NCI-H446 treated with DMSO at 0.1 percent for 48 hours (cell line): ENCODE measurements around the gene HEYL.
"Not testable (repeated sequence)": the region's sequence is repeated elsewhere in the genome, so short reads cannot be mapped to it uniquely, and the experiment has no call there.

ENCODE experiments used
- DNase-seq: peaks from one replicate; lab custom pipeline; 2025; lab: John Stamatoyannopoulos, UW

HEYL gene

DNA sequence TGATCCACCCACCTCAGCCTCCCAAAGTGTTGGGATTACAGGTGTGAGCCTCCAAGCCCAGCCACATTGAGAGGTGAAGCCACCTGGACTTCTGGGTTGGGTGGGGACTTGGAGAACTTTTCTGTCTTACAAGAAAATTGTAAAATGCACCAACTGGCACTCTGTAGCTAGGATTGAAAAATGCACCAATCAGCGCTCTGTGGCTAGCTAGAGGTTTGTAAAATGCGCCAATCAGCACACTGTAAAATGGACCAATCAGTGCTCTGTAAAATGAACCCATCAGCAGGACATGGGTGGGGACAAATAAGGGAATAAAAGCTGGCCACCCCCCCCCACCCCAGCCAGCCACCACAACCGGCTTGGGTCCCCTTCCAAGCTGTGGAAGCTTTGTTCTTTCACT lies 35.8 kb downstream of the HEYL start:
- DNase-seq = not testable (repeated sequence)

- not testable (repeated sequence) for DNase-seq
Measured at GRCh38 chr1:39601667-39602255, 37.7 kb downstream of the HEYL start.

DNA sequence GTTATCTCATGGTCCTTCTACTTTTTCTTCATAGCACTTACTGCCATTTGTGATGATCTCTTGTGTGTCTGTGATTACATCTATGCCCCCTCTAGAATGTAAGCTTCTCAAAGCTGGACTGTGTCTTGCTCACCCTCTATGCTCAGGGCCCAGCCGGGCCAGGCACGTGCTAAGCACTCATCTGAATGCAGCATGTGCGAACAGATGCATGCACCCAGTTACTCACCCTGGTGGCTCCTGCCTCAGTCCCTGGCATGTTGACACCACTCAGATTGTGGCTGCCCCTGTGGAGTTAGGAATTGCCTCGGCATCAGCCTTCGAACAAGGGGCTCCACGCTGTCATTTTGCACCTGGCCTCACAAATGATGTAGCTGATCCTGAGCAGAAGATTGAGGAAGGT lies 43.3 kb downstream of the HEYL start:
- DNase-seq = no peak

DNA sequence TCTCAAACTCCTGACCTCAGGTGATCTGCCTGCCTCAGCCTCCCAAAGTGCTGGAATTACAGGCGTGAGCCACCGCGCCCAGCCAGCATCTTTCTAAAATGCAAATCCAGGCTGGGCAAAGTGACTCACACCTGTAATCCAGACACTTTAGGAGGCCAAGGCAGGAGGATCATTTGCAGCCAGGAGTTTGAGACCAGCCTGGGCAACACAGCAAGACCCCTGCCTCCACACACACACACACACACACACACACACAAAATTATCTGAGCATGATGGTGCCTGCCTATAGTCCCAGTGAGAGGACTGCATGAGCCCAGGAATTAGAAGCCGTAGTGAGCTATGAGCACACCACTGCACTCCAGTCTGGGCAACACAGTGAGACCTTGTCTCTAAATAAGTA lies 46.1 kb downstream of the HEYL start:
- no peak for DNase-seq

- no peak for DNase-seq
Measured at GRCh38 chr1:39592069-39592468, 47.4 kb downstream of the HEYL start.

- no peak for DNase-seq
Measured at GRCh38 chr1:39590546-39590945, 48.9 kb downstream of the HEYL start.

DNA sequence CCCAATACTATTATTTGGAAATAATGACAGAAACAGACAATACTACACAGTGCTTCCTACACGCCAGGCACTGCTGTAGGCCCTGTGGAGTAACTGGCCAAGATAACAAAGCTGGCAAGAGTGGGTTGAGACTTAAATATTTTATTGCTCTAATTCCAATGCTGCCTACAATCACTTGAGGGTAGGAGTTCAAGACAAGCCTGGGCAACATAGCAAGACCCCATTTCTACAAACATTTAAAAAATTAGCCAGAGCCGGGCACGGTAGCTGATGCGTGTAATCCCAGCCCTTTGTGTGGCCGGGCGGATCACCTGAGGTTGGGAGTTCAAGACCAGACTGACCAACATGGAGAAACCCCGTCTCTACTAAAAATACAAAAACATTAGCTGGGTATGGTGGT lies 53.5 kb downstream of the HEYL start:
- DNase-seq = no peak

GRCh38 chr1:39576016-39576657 lies 63.3 kb downstream of the HEYL start:
- no peak for DNase-seq

GRCh38 chr1:39575191-39576015 lies 64.0 kb downstream of the HEYL start:
- no peak for DNase-seq

DNA sequence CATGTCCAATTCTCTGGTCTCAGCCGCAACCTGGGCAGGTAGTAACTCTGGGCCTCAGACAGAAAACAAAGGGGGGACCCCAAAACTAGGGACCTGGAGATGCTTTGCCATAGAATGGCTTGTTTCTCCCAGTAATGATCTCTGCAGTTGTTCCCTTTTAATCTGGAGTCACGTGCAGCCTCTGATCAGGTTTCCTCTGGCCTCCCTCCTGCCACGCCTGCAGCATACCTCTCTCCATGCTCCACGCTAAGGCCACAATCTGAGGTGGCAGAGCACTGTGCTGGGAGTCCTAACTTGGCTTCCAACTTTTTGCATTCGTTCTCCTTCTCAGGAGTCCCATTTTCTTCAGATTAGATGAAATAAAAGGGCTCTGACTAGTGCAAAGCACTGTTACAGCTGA lies 64.8 kb downstream of the HEYL start:
- DNase-seq = no peak
